ENCODE measurements around the gene NT5M. TPM values are rescaled to one million over a fixed set of nuclear protein-coding genes. Genes with fewer than 3 reads are reported as not detected.
"Not testable (repeated sequence)": the region's sequence is repeated elsewhere in the genome, so short reads cannot be mapped to it uniquely, and the experiment has no call there.

The NT5M gene
- 8.6 TPM in 2 replicates for total RNA-seq (2014; rRNA removed)
- Bru-seq, nascent RNA = percentile 39 among the genes with signal in this experiment
- percentile 36 among the genes with signal in this experiment for BruChase-seq, experiment 1, labeled RNA remaining after a 6-hour chase
- percentile 34 among the genes with signal in this experiment for BruChase-seq, experiment 2, labeled RNA remaining after a 2-hour chase
- long read RNA-seq, partial matches to known transcripts = 1 of 6 reads
- long read RNA-seq, other reads (novel, unspliced or antisense) = 1 of 6 reads

GRCh38 chr17:17303010-17303846 is at the start of gene NT5M:
TSS of gene NT5M (plus strand) at chr17:17303373. CDS start at chr17:17303551, 178 bp downstream.
- Histone ChIP-seq H3K9me2 (replicated peaks; ENCODE audit: low read length) (no peaks in the 10 kb centered on the region), H3K27me3 (ENCODE audit: low read length) (no peaks in the 10 kb centered on the region), H3K4me1 (ENCODE audit: insufficient read depth, low read length) (peaks cover 17% of the 10 kb centered on the region), H4K20me1 (ENCODE audit: low read length) (no peaks in the 10 kb centered on the region), H3K79me2 (ENCODE audit: low read length) (peaks cover 5% of the 10 kb centered on the region), H3K4me3 (ENCODE audit: low read length) (peak within 1 kb of the TSS; percentile 76), H3K36me3 (ENCODE audit: low read depth, low read length) (no peaks in the 10 kb centered on the region), H3K4me2 (ENCODE audit: low read length) (peak within 1 kb of the TSS; percentile 99), H3K9ac (ENCODE audit: low read length) (peak within 1 kb of the TSS; percentile 81), H3K27ac (ENCODE audit: low read length) (no peak within 1 kb of the TSS), H3K9me3 (ENCODE audit: low read length) (no peaks in the 10 kb centered on the region), H2AFZ (ENCODE audit: low read length) (peak within 1 kb of the TSS; percentile 86), H3F3A (ENCODE audit: low read length, unreplicated experiment) (no peaks in the 10 kb centered on the region)
- no peak for TF ChIP-seq EZH2phosphoT487 (IDR thresholded peaks at IDR 0.05; ENCODE audit: borderline replicate concordance, low read length)
- no peak for TF ChIP-seq EZH2 (IDR thresholded peaks at IDR 0.05; ENCODE audit: low read length, unreplicated experiment)
- TF ChIP-seq CTCF (conservative IDR thresholded peaks at IDR 0.05; ENCODE audit: low read depth, low read length) = no peak
- intact Hi-C loops (cut with micrococcal nuclease) = no loop called here
- ATAC-seq = peak; percentile 98
- peak; percentile 93 for DNase-seq
- BruUV-seq (replicated peaks) = no TSS peak
- ChIA-PET CTCF (no interaction called here), POLR2A (ENCODE audit: unreplicated experiment) (no interaction called here)

GRCh38 chr17:17253406-17253805 is 49.8 kb upstream of the NT5M start:
- Histone ChIP-seq H3K27me3 (ENCODE audit: low read length) (no peaks in the 10 kb centered on the region), H3F3A (ENCODE audit: low read length, unreplicated experiment) (no peaks in the 10 kb centered on the region), H2AFZ (ENCODE audit: low read length) (no peak overlapping the region), H3K4me2 (ENCODE audit: low read length) (no peak overlapping the region), H3K36me3 (ENCODE audit: low read depth, low read length) (peaks cover 60% of the 10 kb centered on the region), H3K27ac (ENCODE audit: low read length) (no peak overlapping the region), H3K9me2 (replicated peaks; ENCODE audit: low read length) (no peaks in the 10 kb centered on the region), H3K79me2 (ENCODE audit: low read length) (no peaks in the 10 kb centered on the region), H3K4me3 (ENCODE audit: low read length) (no peak overlapping the region), H3K4me1 (ENCODE audit: insufficient read depth, low read length) (no peaks in the 10 kb centered on the region), H3K9me3 (ENCODE audit: low read length) (no peaks in the 10 kb centered on the region), H3K9ac (ENCODE audit: low read length) (no peak overlapping the region), H4K20me1 (ENCODE audit: low read length) (no peaks in the 10 kb centered on the region)
- POLR2A ChIA-PET (ENCODE audit: unreplicated experiment) = no interaction called here
- ATAC-seq (no peak), DNase-seq (no peak)
- TF ChIP-seq EZH2phosphoT487 (IDR thresholded peaks at IDR 0.05; ENCODE audit: borderline replicate concordance, low read length) = no peak
- TF ChIP-seq EZH2 (IDR thresholded peaks at IDR 0.05; ENCODE audit: low read length, unreplicated experiment) = no peak
- TF ChIP-seq CTCF (conservative IDR thresholded peaks at IDR 0.05; ENCODE audit: low read depth, low read length) = no peak
- intact Hi-C loops (cut with micrococcal nuclease) = no loop called here
- CTCF ChIA-PET = no interaction called here
- BruUV-seq (replicated peaks) = no TSS peak

GRCh38 chr17:17254036-17254435 is 49.1 kb upstream of the NT5M start:
- Histone ChIP-seq H3K79me2 (ENCODE audit: low read length) (no peaks in the 10 kb centered on the region), H3F3A (ENCODE audit: low read length, unreplicated experiment) (no peaks in the 10 kb centered on the region), H3K9ac (ENCODE audit: low read length) (no peak overlapping the region), H3K9me3 (ENCODE audit: low read length) (no peaks in the 10 kb centered on the region), H3K27me3 (ENCODE audit: low read length) (no peaks in the 10 kb centered on the region), H3K4me2 (ENCODE audit: low read length) (no peak overlapping the region), H4K20me1 (ENCODE audit: low read length) (no peaks in the 10 kb centered on the region), H3K4me3 (ENCODE audit: low read length) (no peak overlapping the region), H3K27ac (ENCODE audit: low read length) (no peak overlapping the region), H3K9me2 (replicated peaks; ENCODE audit: low read length) (no peaks in the 10 kb centered on the region), H3K36me3 (ENCODE audit: low read depth, low read length) (peaks cover 60% of the 10 kb centered on the region), H2AFZ (ENCODE audit: low read length) (no peak overlapping the region), H3K4me1 (ENCODE audit: insufficient read depth, low read length) (no peaks in the 10 kb centered on the region)
- ChIA-PET CTCF (no interaction called here), POLR2A (ENCODE audit: unreplicated experiment) (no interaction called here)
- no peak for DNase-seq
- TF ChIP-seq EZH2phosphoT487 (IDR thresholded peaks at IDR 0.05; ENCODE audit: borderline replicate concordance, low read length) (no peak), EZH2 (IDR thresholded peaks at IDR 0.05; ENCODE audit: low read length, unreplicated experiment) (no peak), CTCF (conservative IDR thresholded peaks at IDR 0.05; ENCODE audit: low read depth, low read length) (no peak)
- ATAC-seq = no peak
- no TSS peak for BruUV-seq (replicated peaks)
- intact Hi-C loops (cut with micrococcal nuclease) = no loop called here

- DNase-seq; H3K4me2 ChIP-seq (ENCODE audit: low read length); H3K27me3 ChIP-seq (ENCODE audit: low read length); H3K9me3 ChIP-seq (ENCODE audit: low read length); H3K4me3 ChIP-seq (ENCODE audit: low read length); BruUV-seq (replicated peaks); POLR2A ChIA-PET (ENCODE audit: unreplicated experiment); H2AFZ ChIP-seq (ENCODE audit: low read length); H3K9ac ChIP-seq (ENCODE audit: low read length); ATAC-seq; H3K27ac ChIP-seq (ENCODE audit: low read length); H3K4me1 ChIP-seq (ENCODE audit: insufficient read depth, low read length); intact Hi-C loops (cut with micrococcal nuclease); H3F3A ChIP-seq (ENCODE audit: low read length, unreplicated experiment); H3K79me2 ChIP-seq (ENCODE audit: low read length); CTCF ChIA-PET; H4K20me1 ChIP-seq (ENCODE audit: low read length); H3K9me2 ChIP-seq (replicated peaks; ENCODE audit: low read length): not testable (repeated sequence)
- peaks cover 66% of the 10 kb centered on the region for H3K36me3 ChIP-seq (ENCODE audit: low read depth, low read length)
Measured at GRCh38 chr17:17255689-17256088, 47.5 kb upstream of the NT5M start.
